Right atrium auricular region (tissue), 2 donors: ENCODE measurements around the gene CSF3. TPM values are rescaled to one million over a fixed set of nuclear protein-coding genes. Genes with fewer than 3 reads are reported as not detected.

ENCODE experiments used
- DNase-seq: peaks from one replicate; pipeline ENCODE4 v3.0.0-alpha.2; 2019; ENCODE audit warnings: low spot score
- H3K27ac ChIP-seq, 2 donors: fragments of 200-600 bp; sonication (generic); 1 replicate in 1 of 2; 2 replicates in 1 of 2; pipeline ENCODE4 v1.5.1; 2016 to 2019
- H3K27me3 ChIP-seq, 2 donors: fragments of 200-600 bp; sonication (generic); one replicate each; pipeline versions ENCODE4 v1.5.1 to v1.6.0; 2017 to 2019
- H3K36me3 ChIP-seq: fragments of 200-600 bp; sonication (generic); one replicate; pipeline ENCODE4 v1.5.1; 2016
- H3K4me1 ChIP-seq, 2 donors: fragments of 200-600 bp; sonication (generic); one replicate each; pipeline versions ENCODE4 v1.5.1 to v1.6.0; 2017 to 2019
- H3K4me3 ChIP-seq, 2 donors: fragments of 200-600 bp; sonication (generic); 1 replicate in 1 of 2; 2 replicates in 1 of 2; pipeline ENCODE4 v1.5.1; 2017 to 2019; ENCODE audit warnings: mild to moderate bottlenecking in 1 of 2, moderate library complexity in 1 of 2
- H3K9me3 ChIP-seq, 2 donors: fragments of 200-600 bp; sonication (generic); one replicate each; pipeline ENCODE4 v1.5.1; 2019
- CTCF ChIP-seq, 2 donors: fragments of 200-600 bp; sonication (generic); IDR thresholded peaks; one replicate each; pipeline ENCODE4 v1.5.1; 2019; ENCODE audit warnings: antibody characterized with exemption in 2 of 2
- total RNA-seq, 2 donors: library from RNA; depleted of rRNA; stranded (reverse); fragments of >200 nt; gene quantifications; one replicate each; pipeline ENCODE4 v1.1.0, GENCODE V29; 2016

CSF3 gene
- total RNA-seq, 2 donors from 2014 or later: 1.3 TPM; not detected in 1

GRCh38 chr17:40041196-40041595 lies 26.0 kb downstream of the CSF3 start:
- Histone ChIP-seq H3K4me1 (peaks cover 0 to 15% of the 10 kb centered on the region in 2 donors), H3K9me3 (no peaks in the 10 kb centered on the region), H3K27me3 (no peaks in the 10 kb centered on the region), H3K36me3 (peaks cover 4% of the 10 kb centered on the region), H3K27ac (no peak overlapping the region), H3K4me3 (no peak overlapping the region)
- DNase-seq: no peak
- TF ChIP-seq CTCF (IDR thresholded peaks at IDR 0.05): no peak

GRCh38 chr17:40056379-40057015 lies 41.3 kb downstream of the CSF3 start:
- Histone ChIP-seq H3K4me3 (no peak overlapping the region), H3K9me3 (no peaks in the 10 kb centered on the region), H3K27me3 (no peaks in the 10 kb centered on the region), H3K36me3 (peaks cover 13% of the 10 kb centered on the region), H3K4me1 (peaks cover 0 to 25% of the 10 kb centered on the region in 2 donors), H3K27ac (peak overlapping the region; percentile 61 to 68)
- DNase-seq: no peak
- no peak for TF ChIP-seq CTCF (IDR thresholded peaks at IDR 0.05)

- no peaks in the 10 kb centered on the region for H3K9me3 ChIP-seq
- H3K4me1 ChIP-seq: peaks cover 0 to 28% of the 10 kb centered on the region in 2 donors
- no peaks in the 10 kb centered on the region for H3K27me3 ChIP-seq
- peak overlapping the region in 1 of 2 donors; percentile 21 for H3K4me3 ChIP-seq
- DNase-seq: no peak
- H3K27ac ChIP-seq: peak overlapping the region; percentile 44 to 79
- no peak for TF ChIP-seq CTCF (IDR thresholded peaks at IDR 0.05)
- no peaks in the 10 kb centered on the region for H3K36me3 ChIP-seq
Observed at GRCh38 chr17:40058186-40058784, 43.0 kb downstream of the CSF3 start.

GRCh38 chr17:40058865-40059264 lies 43.6 kb downstream of the CSF3 start:
- Histone ChIP-seq H3K36me3 (no peaks in the 10 kb centered on the region), H3K27ac (peak overlapping the region; percentile 44 to 79), H3K9me3 (no peaks in the 10 kb centered on the region), H3K4me3 (no peak overlapping the region), H3K27me3 (no peaks in the 10 kb centered on the region), H3K4me1 (peaks cover 0 to 25% of the 10 kb centered on the region in 2 donors)
- no peak for TF ChIP-seq CTCF (IDR thresholded peaks at IDR 0.05)
- DNase-seq: no peak

GRCh38 chr17:40059729-40060475 lies 44.7 kb downstream of the CSF3 start:
- peak overlapping the region; percentile 17 to 79 for H3K27ac ChIP-seq

More at GRCh38 chr17:40059729-40060475, 44.7 kb downstream of the CSF3 start:
- TF ChIP-seq CTCF (IDR thresholded peaks at IDR 0.05): no peak
- Histone ChIP-seq H3K4me1 (peaks cover 0 to 35% of the 10 kb centered on the region in 2 donors), H3K36me3 (no peaks in the 10 kb centered on the region), H3K9me3 (no peaks in the 10 kb centered on the region), H3K27me3 (no peaks in the 10 kb centered on the region), H3K4me3 (no peak overlapping the region)
- DNase-seq: no peak
